Measurements from ENCODE around the gene DGKI. TPM values are rescaled to one million over a fixed set of nuclear protein-coding genes. Genes with fewer than 3 reads are reported as not detected.

Gene DGKI
- total and polyA plus RNA-seq, 9 of the 15 experiments (the other 6 are each of a cell fraction or from before 2014, with no cell fraction given) = 0.11 to 0.54 (median 0.15) TPM; not detected in 5

DNA sequence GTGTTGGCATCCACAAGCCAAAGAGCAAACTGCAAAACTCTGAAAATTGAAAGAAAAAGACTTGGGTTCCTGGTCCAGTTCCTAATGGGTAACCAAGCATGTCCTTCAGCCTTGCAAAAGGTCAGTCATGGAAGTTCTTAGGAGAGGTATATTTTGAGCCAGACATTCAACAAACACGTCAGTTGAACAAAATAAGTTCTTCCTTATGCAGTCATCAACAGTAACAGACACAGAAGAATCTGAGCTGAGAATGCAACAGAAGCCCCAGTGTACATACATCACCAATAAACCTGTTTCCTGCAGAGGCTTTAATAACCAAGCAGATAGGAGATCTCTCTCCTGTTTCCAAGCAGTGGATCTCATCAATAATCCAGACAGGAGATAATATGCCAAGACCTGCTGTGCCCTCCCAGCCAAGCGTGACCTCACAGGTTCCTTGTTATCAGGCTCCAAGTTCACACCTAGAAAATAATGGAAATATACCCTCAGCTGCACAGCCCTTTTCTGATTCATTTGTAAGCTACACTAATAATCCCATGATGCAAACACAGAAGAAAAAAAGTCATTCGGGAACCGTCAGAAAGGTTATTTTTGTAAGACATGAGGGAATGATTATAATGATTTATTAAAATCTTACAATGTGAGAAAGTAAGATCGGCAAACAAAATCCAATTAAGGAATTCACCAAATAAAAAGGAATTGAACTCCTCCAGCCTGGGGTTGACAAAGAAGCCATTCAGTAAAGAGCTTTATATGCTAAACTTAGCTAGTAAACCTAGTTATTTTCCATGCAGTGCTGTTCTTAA lies 90.7 kb downstream of the DGKI start (continued):
- TF ChIP-seq, protein P1, sequence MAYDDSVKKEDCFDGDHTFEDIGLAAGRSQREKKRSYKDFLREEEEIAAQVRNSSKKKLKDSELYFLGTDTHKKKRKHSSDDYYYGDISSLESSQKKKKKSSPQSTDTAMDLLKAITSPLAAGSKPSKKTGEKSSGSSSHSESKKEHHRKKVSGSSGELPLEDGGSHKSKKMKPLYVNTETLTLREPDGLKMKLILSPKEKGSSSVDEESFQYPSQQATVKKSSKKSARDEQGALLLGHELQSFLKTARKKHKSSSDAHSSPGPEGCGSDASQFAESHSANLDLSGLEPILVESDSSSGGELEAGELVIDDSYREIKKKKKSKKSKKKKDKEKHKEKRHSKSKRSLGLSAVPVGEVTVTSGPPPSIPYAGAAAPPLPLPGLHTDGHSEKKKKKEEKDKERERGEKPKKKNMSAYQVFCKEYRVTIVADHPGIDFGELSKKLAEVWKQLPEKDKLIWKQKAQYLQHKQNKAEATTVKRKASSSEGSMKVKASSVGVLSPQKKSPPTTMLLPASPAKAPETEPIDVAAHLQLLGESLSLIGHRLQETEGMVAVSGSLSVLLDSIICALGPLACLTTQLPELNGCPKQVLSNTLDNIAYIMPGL (CRISPR knock-in tag; IDR thresholded peaks at IDR 0.05) = no peak

DNA sequence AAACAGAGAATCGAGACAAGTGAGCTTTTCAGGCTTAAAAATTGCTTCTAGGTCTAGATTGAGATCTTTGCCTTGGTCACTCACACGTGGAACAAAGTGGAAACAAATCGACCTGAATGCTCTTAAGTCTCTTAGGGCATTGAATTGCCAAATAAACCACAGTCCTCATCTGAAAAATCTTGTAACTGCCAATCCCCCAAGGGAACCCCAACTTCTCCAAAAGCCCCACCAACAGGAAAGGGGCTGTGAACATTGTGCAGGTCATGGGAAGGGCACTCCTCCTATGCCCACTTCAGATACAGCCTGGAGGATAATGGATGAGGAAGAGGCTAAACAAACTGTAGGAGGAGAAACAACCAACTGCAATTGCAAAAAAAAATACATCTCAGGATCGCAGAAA lies 91.3 kb downstream of the DGKI start:
- Histone ChIP-seq H3K9me3 (replicated peaks; ENCODE audit: control insufficient read depth, insufficient read depth, low read depth, low read length) (no peaks in the 10 kb centered on the region), H3K9ac (ENCODE audit: insufficient read depth in 1 of 2, low read depth in 2 of 2, low read length in 2 of 2) (no peak overlapping the region), H3K79me2 (ENCODE audit: control insufficient read depth, insufficient read depth, low read length) (no peaks in the 10 kb centered on the region), H3K9me1 (ENCODE audit: control insufficient read depth, insufficient read depth, low read length) (no peaks in the 10 kb centered on the region), H2AFZ (ENCODE audit: low read depth, low read length) (no peak overlapping the region), H3K4me1 (replicated peaks in 1 of 2; ENCODE audit: control insufficient read depth in 2 of 2, insufficient read depth in 2 of 2, low read length in 2 of 2) (no peaks in the 10 kb centered on the region), H3K4me2 (ENCODE audit: insufficient read depth, low read length) (no peak overlapping the region), H3K27ac (ENCODE audit: extremely low read depth, low read depth, low read length) (no peak overlapping the region), H3K27me3 (ENCODE audit: control insufficient read depth in 2 of 2, insufficient read depth in 2 of 2, low read length in 2 of 2) (peaks cover 3 to 16% of the 10 kb centered on the region in 2 experiments; a peak in 4 of 5 replicates), H3K4me3 (no peak overlapping the region), H4K20me1 (replicated peaks; ENCODE audit: control insufficient read depth, insufficient read depth, low read length) (no peaks in the 10 kb centered on the region), H3K36me3 (ENCODE audit: control insufficient read depth, insufficient read depth, low read length) (no peaks in the 10 kb centered on the region)
- ATAC-seq (no peak), DNase-seq (ENCODE audit: extremely low read depth in 1 of 4, low spot score in 3 of 4) (no peak), FAIRE-seq (no peak)
- intact Hi-C loops (cut with micrococcal nuclease) = no loop called here
- ChIA-PET POLR2A (no interaction called here), CTCF (ENCODE audit: low intra/inter-chr PET ratio) (no interaction called here)
- WGBS (ENCODE audit: insufficient coverage, low coverage, missing lambda C conversion rate) = 0% methylated on average over 4 of the region's 4 CpGs
- BruUV-seq (replicated peaks) = no TSS peak
- in situ Hi-C loops (cut with MboI) = no loop called here
- TF ChIP-seq ZNF347 (CRISPR knock-in tag; IDR thresholded peaks at IDR 0.05; ENCODE audit: low read depth) (no peak), KLF6 (CRISPR knock-in tag; IDR thresholded peaks at IDR 0.05; ENCODE audit: borderline replicate concordance) (no peak), BDP1 (IDR thresholded peaks at IDR 0.05; ENCODE audit: insufficient read depth, insufficient read length) (no peak), CBFA2T3 (IDR thresholded peaks at IDR 0.05) (no peak), RBM22 (IDR thresholded peaks at IDR 0.05; ENCODE audit: low read depth, low read length, poor library complexity, severe bottlenecking) (no peak), CEBPB (tag; IDR thresholded peaks at IDR 0.05) (no peak), NFE2 (IDR thresholded peaks at IDR 0.05; ENCODE audit: low read depth) (no peak), CREBBP (IDR thresholded peaks at IDR 0.05; ENCODE audit: low read depth, low read length) (no peak), SP2 (IDR thresholded peaks at IDR 0.05; ENCODE audit: extremely low read depth, low read depth, low read length, poor library complexity, severe bottlenecking) (no peak)
- TF ChIP-seq, protein P2, sequence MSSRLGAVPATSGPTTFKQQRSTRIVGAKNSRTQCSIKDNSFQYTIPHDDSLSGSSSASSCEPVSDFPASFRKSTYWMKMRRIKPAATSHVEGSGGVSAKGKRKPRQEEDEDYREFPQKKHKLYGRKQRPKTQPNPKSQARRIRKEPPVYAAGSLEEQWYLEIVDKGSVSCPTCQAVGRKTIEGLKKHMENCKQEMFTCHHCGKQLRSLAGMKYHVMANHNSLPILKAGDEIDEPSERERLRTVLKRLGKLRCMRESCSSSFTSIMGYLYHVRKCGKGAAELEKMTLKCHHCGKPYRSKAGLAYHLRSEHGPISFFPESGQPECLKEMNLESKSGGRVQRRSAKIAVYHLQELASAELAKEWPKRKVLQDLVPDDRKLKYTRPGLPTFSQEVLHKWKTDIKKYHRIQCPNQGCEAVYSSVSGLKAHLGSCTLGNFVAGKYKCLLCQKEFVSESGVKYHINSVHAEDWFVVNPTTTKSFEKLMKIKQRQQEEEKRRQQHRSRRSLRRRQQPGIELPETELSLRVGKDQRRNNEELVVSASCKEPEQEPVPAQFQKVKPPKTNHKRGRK (tag; IDR thresholded peaks at IDR 0.05) = no peak
- TF ChIP-seq, protein P3, sequence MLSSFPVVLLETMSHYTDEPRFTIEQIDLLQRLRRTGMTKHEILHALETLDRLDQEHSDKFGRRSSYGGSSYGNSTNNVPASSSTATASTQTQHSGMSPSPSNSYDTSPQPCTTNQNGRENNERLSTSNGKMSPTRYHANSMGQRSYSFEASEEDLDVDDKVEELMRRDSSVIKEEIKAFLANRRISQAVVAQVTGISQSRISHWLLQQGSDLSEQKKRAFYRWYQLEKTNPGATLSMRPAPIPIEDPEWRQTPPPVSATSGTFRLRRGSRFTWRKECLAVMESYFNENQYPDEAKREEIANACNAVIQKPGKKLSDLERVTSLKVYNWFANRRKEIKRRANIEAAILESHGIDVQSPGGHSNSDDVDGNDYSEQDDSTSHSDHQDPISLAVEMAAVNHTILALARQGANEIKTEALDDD (IDR thresholded peaks at IDR 0.05) = no peak
- TF ChIP-seq, protein P4, sequence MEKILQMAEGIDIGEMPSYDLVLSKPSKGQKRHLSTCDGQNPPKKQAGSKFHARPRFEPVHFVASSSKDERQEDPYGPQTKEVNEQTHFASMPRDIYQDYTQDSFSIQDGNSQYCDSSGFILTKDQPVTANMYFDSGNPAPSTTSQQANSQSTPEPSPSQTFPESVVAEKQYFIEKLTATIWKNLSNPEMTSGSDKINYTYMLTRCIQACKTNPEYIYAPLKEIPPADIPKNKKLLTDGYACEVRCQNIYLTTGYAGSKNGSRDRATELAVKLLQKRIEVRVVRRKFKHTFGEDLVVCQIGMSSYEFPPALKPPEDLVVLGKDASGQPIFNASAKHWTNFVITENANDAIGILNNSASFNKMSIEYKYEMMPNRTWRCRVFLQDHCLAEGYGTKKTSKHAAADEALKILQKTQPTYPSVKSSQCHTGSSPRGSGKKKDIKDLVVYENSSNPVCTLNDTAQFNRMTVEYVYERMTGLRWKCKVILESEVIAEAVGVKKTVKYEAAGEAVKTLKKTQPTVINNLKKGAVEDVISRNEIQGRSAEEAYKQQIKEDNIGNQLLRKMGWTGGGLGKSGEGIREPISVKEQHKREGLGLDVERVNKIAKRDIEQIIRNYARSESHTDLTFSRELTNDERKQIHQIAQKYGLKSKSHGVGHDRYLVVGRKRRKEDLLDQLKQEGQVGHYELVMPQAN (IDR thresholded peaks at IDR 0.05; ENCODE audit: borderline replicate concordance) = no peak
